GM21723 (cell line): ENCODE results near the gene AQP7.
"Not testable (repeated sequence)": the region's sequence is repeated elsewhere in the genome, so short reads cannot be mapped to it uniquely, and the experiment has no call there.

Source experiments
- ATAC-seq: cut with Tn5 transposase; IDR thresholded peaks from one replicate; pipeline ENCODE4 v1.9.1; 2021; ENCODE audit warnings: mild to moderate bottlenecking, moderate library complexity; ENCODE audit not compliant: unreplicated experiment

The AQP7 gene

DNA sequence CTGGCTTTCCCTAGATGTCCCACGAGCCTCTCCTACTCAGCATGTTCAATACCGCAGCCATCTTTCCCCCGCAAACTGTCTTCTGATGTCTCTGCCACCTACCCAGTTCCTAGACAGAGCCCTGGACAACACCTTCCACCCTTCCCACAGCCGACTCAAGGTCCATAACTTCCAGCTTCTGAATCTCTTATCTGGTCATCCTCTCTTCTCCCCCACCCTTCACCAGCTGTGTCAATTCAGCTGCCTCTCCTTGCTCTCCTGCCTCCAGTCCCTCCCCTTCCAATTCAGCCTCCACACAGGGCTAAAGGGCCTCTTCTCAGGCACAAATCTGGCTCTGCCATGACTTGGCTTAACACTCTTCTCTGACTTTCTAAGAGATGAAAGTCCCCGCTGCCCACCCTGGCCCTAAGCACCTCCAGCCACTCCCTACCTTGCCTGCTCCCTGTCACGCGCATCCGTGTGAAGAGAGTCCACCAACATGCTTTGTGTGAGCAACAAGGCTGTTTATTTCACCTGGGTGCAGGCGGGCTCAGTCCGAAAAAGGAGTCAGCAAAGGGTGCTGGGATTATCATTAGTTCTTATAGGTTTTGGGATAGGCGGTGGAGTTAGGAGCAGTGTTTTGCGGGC is 25.2 kb downstream of the AQP7 start:
- ATAC-seq = no peak

DNA sequence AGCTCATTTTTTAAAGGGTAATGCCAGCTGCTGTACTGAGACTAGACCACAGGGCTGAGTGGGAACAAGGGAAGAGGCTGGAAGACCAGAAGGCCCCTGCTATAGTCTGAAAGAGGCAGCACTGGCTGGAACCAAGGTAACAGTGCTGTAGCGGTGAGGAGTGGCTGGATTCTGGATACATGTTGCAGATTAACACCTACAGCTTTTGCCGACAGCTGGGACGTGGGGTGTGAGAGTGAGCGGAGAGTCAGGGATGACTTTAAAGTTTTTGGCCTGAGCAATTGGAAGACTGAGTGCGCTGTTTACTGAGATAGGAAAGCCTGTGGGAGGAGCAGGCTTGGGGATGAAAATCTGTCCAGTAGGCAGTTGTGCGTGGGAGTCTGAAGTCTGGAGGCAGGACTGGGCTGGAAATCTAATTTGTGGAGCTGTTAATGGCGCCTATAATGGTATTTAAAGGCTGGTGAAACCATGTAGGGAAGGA is 26.5 kb downstream of the AQP7 start:
- ATAC-seq = no peak

DNA sequence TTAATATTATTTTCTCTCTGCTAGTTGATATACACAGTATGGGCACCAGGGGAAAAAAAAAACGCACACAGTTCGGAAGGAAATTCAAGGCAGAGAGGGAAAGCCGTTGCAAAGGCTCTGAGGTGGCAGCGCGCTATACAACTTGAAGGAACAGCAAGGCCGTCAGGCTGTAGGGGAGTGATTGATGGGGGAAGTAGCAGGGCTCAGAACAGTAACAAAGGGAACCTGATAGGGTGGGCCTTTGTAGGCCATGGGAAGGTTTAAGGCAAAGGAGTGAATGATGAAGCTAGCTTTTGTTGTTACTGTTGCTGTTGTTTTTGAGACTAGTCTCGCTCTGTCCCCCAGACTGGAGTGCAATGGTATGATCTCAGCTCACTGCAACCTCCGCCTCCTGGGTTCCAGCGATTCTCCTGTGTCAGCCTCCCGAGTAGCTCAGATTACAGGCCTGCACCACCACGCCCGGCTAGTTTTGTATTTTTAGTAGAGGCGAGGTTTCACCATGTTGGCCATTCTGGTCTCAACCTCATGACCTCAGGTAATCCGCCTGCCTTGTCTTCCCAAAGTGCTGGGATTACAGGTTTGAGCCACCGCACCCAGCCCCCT is 27.0 kb downstream of the AQP7 start:
- no peak for ATAC-seq

DNA sequence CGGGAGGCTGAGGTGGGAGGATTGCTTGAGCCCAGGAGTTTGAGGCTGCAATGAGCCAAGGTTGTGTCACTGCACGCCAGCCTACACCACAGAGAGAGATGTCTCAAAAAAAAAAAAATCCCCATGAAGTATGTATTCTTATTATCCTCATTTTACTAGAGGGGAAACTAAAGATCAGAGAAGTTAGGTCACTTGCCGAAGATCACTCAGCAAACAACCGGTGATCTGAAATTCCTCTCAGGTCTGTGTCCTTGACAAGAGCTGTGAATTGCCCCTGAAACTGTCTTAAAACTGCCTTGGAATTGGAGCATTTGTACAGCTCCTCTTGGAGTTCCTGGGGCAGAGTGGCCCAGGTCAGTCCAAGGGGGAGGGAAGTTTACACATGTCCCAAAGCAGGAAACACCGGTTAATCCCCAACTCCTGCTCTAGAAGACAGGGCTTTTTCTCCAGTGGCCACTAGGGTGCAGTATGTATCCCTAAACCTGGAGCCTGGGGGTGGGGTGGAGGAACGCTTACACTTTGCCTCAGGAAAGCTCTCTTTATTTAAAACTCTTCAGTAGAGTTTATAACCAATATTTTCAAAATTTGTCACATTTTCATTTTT is 27.6 kb downstream of the AQP7 start:
- ATAC-seq = peak; percentile 72

DNA sequence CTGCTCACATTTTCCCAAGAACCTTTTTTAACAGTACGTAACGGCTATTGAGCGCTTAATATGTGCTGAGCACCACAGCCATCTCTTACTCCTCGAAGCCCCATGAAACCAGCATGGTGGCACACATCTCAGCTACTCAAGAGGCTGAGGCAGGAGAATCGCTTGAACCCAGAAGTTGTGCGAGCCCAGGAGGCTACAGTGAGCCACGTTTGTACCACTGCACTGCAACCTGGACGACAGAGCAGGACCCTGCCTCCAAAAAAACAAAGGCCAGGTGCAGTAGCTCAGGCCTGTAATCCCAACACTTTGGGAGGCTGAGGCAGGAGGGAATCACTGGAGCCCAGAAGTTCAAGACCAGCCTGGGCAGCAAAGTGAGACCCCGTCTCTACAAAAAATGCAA is 28.2 kb downstream of the AQP7 start:
- ATAC-seq = no peak

DNA sequence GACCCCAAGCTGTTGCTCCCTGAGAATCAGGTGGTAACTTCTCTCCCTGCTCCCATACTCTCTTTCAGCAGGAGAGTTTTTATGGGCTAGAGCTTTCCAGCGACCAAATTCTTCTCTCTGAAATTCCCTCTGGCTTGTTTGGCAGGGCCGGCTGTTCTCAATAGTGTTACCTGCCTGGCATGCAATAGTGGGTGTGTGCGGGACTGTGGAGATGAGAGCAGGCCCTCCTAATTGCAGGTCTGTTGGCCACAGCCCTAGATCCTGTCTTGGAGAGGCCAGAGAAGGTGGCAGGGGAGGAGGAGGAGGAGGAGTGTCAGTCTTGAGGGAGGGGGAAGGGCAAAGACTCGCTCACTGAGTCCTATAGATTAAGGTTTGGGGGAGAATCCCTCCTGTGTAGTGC is 29.5 kb downstream of the AQP7 start:
- no peak for ATAC-seq

DNA sequence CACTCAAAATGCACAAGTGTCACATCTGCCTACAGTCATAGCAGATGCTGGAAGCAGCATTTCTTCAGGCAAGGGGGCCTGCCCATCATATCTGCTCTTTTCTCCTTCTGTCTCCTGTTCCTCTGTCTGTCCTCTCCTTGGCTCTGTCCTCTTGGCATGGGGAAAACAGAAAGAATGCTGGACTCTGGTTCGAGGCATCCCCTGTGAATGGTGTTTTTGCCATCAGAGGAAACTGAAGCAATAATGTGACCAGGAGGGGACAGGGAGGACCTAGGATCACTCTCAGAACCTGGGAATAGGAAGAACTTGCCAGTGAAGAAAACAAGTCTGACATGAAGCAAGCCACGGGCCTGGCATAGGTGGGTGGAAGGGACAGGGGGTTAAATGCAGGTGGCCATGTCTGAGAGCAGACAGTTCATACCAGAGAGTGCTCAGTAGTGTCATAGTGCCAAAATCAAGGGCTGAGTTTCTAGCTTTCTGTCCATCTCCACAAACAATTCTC is 35.3 kb downstream of the AQP7 start:
- ATAC-seq = no peak

DNA sequence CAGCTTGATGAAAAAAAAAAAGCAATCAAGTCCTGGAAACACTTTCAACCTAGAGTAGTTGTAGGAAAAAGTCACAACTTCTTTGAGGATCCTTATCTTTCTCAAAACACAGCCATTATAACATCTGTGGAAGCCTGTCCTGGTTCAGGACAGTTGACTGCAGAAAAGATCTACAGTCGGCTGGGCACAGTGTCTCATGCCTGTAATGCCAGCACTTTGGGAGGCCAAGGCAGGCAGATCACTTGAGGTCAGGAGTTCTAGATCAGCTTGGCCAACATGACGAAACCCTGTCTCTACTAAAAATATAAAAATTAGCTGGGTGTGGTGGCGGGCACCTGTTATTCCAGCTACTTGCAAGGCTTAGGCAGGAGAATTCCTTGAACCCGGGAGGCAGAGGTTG is 37.6 kb downstream of the AQP7 start:
- ATAC-seq = not testable (repeated sequence)

DNA sequence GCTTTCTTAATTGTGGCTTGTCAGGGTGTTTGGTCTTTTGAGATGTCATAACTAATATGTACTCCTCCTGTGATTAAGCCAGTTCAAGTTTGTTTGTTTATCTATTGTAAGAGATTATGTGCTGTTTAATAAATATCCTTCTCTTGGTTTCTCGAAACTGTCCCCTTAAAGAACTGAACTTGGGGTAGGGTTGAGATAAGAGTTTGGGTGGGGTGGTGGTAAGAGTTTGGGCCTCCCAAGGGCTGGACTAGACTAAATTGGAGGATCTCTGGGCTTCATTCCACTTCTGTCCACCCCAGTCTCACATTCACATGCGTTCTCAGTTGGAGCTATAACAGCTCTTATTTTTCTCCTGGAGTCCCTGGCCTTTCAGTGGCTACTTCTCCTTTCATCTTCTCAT is 38.2 kb downstream of the AQP7 start:
- no peak for ATAC-seq

DNA sequence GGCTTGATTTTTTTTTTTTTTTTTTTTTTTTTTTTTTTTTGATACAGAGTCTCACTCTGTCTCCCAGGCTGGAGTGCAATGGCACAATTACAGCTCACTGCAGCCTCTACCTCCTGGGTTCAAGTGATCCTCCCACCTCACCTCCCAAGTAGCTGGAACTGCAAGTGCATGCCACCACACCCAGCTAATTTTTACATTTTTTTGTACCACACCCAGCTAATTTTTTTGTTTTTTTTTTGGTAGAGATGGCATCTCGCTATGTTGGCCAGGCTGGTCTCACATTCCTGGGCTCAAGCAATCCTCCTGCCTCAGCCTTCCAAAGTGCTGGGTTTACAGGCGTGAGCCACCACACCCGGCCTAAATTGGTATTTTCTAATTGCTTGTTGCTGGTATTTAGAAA is 43.7 kb downstream of the AQP7 start:
- not testable (repeated sequence) for ATAC-seq

DNA sequence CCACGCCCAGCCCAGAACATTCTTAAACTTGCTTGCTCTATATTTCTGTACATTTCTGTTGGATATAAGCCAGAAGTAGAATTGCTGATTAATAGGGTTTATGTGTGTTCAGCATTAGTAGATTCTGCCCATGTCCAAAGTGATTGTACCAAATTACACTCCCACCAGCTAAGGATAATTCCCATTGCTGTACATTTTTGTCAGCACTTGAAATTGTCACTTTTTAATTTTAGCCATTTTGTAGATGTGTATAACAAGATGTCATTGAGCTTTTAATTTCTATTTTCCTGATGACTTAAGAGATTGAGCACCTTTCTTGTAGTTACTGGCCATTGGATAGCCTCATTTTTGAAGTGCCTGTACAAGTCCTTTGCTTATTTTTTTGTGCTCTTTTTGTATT is 46.4 kb downstream of the AQP7 start:
- no peak for ATAC-seq

DNA sequence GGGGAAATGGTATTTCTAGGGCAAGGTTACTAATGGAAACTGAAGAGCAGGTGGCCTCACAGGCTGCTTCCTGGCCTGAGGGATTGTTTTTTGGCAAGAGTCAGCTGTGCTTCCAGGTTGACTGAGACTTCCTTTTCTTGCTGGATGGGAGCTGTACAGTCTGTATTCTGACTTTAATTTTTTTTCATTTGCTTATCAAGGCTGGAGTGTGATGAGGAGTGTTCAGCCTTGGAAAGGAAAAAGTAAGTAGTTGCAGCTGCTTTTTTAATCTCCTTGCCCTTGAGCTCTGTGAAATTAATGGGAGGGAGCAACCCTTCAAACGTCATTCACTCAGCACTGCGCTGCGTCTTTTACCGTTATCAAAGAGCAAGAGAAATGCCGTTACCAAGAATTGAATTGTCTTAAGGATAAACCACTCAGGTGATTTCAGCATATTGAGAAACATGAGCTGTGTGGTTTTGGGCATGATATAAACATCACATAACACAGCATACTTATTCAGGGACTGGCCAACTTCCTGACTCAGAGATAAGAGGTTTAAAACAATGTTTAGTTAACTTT is 47.6 kb downstream of the AQP7 start:
- no peak for ATAC-seq

DNA sequence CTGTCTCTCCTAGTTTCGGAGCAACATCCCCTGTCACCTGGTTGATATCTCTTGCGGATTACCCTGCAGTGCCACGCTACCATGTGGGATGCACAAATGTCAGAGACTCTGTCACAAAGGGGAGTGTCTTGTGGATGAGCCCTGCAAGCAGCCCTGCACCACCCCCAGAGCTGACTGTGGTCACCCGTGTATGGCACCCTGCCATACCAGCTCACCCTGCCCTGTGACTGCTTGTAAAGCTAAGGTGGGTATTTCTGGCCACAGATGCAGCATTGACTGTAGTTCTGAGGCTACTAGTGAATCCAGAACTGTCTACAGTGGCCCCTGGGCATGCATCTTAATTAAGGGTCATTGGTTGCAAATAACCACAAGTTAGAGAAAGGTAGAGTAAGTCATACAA is 50.8 kb downstream of the AQP7 start:
- no peak for ATAC-seq

DNA sequence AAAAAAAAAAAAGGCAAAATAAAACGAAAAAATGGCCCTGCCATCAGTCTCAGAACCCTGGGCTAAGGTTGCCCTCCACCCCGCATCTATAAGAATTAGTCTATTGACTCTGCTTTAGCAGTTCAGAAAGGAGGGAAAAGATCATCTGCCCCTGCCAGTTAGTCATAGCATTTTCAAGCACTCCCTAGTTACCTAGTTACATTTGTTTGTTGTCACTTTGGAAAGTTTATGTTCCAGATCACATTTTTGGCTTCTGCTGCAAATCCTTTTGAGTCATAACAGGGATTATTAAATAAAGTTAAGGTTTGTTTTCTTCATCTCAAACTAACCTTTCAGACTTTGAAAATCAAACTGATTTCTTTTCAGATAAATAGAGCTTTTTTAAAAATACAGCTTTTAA is 52.1 kb downstream of the AQP7 start:
- no peak for ATAC-seq

DNA sequence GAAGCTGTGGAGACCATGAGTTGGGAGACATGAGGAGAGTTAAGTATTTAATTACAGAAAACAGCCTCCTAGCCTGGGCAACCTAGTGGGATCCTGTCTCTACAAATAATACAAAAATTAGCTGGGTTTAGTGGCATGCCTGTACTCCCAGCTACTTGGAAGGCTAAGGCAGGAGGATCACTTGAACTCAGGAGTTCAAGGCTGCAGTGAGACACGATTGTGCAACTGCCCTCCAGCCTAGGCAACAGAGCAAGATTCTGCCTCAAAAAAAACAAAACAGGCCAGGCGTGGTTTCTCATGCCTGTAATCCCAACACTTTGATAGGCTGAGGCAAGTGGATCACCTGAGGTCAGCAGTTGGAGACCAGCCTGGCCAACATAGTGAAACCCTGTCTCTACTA is 52.6 kb downstream of the AQP7 start:
- ATAC-seq = no peak

DNA sequence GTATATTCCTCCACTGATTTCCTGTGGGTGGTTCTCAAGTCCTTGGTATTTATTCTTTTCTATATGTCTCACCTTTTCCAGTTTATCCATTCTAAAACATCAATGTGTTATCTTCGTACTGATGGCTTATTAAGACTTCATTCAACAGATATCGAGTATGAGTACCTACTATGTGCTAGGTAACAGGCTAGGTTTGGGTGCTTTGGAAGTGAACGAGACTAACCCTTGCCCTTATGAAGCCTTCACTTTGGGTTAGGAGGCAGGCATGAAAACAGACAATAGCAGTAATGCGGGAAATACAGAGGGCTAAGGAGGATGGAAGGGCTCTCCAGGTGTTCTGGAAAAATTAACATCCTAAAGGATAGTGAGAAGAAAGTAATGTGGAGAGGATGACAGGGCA is 53.4 kb downstream of the AQP7 start:
- no peak for ATAC-seq

DNA sequence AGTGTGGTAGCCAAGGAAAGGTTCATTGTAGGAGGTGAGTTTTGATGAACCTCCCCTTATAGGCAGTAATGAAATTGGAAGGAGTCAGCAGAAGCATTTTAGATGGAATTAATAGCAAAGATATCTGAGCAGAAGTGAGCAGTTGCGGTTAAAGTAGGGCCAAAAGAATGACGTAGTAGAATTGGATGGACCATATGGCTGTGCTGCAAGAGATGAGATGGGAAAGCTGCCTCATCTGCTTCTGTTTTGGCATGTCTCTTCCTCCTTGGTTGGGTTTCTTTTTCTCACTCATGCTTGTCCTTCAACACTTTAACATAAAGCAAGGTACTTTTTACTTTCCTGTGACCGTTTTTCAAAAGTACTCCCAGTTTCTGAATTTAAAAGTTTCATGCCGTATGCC is 55.8 kb downstream of the AQP7 start:
- ATAC-seq = no peak

DNA sequence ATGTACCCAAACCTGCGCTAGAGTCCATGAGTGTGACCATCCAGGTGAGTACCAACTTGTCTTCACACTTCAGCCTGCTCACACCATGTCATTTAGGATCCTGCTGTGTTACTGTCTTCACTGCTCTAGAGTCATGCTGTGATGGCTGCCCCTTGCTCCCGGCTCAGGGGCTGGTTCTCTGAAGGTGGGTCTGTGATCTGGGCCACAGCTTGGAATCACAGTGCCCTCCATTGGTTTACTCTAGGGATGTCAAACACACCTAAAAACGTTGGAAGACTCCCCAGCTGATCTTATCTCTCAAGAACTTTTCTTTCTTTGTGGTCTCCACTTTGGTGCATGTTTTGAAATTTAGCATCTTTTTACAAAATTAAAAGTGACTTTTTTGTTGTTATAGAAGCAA is 58.2 kb downstream of the AQP7 start:
- no peak for ATAC-seq

DNA sequence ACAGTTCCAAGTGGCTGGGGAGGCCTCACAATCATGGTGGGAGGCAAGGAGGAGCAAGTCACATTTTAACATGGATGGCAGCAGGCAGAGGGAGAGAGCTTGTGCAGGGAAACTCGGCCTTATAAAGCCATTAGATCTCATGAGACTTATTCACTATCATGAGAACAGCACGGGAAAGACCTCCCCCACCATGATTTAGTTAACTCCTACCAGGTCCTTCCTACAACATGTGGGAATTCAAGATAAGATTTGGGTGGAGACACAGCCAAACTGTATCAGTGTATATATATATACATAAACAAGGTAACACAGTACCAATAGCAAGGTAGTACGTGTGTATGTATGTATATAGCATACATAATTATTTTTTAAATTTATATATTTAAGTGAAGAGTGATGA is 61.2 kb downstream of the AQP7 start:
- ATAC-seq = no peak

DNA sequence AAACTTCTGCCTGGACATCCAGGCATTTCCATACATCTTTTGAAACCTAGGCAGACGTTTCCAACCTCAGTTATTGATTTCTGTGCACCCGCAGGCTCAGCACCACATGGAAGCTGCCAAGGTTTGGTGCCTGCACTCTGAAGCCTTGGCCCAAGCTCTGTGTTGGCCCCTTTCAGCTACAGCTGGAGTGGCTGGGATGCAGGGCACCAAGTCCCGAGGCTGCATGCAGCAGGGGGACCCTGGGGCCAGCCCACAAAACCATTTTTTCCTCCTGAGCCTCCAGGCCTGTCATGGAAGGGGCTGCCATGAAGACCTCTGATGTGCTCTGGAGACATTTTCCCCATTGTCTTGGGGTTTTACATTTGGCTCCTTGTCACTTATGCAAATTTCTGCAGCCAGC is 62.2 kb downstream of the AQP7 start:
- ATAC-seq = no peak
